GM21528 (cell line): Measurements from ENCODE around the gene MUC4.
"Not testable (repeated sequence)": the region's sequence is repeated elsewhere in the genome, so short reads cannot be mapped to it uniquely, and the experiment has no call there.

Experiments
- ATAC-seq: cut with Tn5 transposase; IDR thresholded peaks from one replicate; pipeline ENCODE4 v1.9.1; 2021; ENCODE audit warnings: mild to moderate bottlenecking, moderate library complexity; ENCODE audit not compliant: unreplicated experiment, low FRiP score

MUC4 gene

DNA sequence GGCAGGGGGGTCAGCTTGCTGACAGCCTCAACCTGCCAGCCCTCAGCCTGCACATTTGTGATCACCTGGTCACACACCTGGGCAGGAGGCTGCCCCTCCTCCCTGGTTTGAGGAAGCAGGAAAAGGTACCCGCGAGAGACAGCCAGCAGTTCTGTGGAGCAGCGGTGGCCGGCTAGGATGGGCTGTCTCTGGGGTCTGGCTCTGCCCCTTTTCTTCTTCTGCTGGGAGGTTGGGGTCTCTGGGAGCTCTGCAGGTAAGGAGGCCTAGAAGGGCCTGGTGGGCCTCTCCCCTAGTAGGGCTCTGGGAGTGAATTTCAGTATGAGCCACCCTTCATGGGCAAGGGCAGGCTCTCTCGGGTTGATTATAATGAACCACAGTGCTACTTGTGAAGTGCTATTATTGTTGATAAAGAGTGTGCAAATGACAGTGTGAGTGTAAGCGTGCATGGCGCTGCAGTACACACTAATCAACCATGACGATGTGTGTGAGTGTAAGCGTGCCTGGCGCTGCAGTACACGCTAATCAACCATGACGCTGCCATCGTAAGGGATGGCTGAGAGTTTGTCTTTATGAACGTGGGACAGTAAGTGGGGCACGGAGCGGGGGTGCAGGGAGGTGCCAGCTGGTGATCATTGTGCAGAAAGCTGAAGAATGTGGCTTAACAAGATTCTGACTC is 90.8 kb downstream of the MUC4 start, which contains the start of gene MUC20:
Gene MUC20, plus strand, starts transcription at position 148 of the 676 bp plus-strand sequence. Its CDS starts 30 bp downstream, at position 178.
- ATAC-seq = not testable (repeated sequence)

DNA sequence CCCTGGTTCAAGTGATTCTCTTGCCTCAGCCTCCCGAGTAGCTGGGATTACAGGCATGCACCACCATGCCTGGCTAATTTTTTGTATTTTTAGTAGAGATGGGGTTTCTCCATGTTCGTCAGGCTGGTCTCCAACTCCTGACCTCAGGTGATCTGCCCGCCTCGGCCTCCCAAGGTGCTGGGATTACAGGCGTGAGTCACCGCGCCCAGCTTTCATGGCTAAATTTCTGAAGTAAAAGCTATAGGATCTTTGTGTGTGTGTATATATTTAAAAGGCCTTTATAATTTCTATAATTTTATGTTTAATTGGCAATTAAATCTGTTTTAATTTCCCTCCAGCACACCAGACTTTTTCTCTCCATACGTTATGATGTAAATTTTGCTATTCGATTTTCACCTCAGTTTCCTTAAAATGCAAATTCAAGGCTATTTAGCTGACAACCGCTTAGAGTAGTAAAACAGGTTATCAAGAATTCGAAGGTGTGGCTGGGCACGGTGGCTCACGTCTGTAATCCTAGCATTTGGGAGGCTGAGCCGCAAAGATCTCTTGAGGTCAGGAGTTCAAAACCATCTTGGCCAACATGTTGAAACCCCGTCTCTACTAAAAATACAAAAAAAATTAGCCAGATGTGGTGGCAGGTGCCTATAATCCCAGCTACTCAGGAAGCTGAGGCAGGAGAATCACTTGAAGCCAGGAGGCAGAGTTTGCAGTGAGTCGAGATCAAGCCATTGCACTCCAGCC is 92.0 kb downstream of the MUC4 start:
- not testable (repeated sequence) for ATAC-seq

DNA sequence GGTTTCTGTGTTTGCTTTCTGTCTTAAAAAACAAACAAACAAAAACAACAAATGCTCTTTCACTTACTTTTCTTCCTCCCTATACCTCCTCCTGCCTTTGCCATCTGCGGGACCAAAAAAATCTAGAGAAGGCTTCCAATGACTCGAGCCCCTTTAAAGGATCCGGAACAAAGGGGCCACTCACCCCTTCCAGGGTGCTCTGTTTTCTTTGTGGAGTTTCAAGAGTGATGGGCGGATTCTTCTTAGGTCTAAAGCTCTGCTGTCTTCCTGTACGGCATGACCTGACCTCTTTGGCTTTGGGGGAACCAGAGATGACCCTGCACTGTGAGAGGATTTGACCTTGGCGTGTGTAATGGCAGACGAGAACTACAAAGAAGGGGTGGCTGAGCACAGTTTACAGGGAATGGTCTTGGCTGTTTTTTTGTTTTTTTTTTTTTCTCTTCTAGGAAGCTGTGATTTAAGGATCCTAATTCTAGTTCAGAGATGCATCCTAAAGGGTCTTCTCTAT is 93.2 kb downstream of the MUC4 start:
- no peak for ATAC-seq

DNA sequence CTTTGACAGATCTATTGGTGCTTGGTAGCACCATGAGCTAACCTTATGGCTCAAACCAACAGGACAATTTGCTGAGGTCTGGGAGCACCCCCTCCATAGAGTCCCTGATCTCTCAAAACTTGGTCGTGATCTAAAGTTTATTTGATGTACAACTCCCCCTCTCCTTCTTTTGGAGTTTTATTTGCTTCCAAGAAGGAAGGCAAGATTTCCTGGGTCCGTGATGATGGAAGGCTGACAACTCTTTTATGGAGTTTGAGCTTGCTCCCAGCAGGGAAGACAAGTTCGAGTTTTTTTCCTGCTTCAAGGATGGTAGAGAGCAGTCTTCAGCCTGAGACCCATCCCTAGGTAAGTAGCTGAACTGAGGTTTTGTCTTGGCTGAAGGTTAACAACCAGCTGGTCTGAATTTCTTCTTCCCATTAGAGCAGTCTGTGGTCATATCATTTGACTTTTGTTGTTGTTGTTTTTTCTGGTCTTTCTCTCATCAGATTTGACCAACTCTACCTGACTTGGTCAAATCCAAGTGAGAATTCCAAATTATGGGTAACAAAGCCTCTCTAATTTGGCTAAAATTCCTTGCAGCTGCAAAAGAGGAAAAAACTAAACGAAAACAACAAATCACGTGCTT is 93.8 kb downstream of the MUC4 start:
- no peak for ATAC-seq

DNA sequence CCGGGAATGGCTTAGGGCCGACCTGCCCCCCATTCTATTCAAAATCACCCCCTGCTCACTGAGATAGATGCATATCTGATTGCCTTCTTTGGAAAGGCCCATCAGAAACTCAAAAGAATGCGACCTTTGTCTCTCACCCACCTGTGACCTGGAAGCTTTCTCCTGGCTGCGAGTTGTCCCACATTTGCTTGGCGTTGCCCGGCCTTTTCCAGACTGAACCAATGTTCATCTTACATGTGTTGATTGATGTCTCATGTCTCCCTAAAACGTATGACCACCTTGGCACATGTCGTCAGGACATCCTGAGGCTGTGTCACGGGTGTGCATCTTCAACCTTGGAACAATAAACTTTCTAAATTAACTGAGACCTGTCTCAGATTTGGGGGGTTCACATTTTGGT is 94.3 kb downstream of the MUC4 start:
- no peak for ATAC-seq

DNA sequence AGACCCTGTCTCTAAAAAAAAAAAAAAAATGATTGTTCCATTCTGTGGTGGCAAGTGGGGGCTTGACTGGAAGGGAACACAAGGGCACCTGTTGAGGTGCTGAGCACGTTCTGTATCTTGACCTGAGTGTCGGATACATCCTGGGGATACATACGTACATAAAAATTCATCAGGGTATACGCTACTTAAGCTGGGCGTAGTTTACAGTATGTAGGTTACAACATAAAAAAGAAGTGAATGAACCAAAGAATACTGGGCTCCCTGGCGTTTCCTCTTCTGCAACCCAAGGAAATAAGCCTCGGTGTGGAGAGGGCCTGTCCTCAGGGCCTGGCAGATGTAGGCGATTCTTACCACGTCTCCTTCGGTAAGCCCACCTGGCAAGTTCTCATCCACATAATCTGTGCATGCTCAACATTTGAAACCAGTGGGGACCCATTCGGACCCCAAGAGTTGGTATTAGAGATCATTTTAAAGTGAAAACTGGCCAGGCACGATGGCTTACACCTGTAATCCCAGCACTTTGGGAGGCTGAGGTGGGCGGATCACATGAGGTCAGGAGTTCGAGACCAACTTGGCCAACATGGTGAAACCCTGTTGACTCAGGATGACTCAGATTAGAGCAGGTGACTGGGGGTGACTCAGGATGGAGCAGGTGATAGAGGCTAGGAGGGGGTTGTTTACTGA is 96.0 kb downstream of the MUC4 start:
- no peak for ATAC-seq

DNA sequence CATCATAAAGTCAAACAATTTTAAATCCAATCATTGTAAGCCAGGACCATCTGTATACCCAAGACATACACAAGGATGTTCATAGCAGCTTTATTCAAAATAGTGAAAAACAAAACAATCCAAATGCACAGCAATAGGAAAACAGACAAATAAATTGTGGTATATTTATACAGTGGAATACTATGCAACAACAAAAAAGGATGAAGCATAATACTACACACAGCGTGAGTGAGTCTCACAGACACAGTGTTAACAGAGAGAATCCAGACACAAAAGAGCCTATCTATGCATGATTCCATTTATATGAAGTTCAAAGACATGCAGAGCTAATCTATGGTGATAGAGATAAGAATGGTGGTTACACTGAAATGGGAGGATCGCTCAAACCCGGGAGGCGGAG is 96.6 kb downstream of the MUC4 start:
- ATAC-seq = no peak

DNA sequence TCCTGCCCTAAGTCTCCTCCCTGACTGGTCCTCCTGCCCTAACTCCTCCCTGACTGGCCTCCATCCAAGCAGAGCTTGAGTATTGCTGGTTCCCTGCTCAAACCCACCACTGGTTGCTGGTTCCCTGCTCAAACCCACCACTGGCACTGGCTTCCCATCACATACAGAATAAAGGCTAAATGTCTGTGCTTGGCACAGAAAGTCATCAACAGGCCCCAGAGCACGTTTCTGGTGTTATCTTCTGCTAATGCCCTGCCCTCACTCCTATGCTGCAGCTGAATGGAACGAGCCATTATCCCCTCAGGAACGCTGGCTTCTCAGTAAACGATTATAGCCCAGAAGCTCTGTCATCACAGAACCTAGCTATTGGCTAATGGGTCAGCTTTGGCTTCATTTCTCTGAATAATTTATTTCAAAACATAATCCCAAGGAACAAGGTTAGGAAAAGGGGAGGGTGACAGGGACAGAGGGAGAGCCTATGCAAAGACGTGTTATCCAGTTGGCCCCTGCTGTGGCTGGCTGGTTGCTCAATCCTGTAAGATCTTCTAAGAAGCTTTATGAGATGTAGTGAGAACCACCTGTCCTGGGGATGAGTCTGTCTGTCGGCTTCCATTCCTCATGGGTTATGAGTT is 97.2 kb downstream of the MUC4 start:
- no peak for ATAC-seq

DNA sequence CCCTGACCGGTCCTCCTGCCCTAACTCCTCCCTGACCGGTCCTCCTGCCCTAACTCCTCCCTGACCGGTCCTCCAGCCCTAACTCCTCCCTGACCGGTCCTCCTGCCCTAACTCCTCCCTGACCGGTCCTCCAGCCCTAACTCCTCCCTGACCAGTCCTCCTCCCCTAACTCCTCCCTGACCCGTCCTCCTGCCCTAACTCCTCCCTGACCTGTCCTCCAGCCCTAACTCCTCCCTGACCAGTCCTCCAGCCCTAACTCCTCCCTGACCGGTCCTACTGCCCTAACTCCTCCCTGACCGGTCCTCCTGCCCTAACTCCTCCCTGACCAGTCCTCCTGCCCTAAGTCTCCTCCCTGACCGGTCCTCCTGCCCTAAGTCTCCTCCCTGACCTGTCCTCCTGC is 98.6 kb downstream of the MUC4 start:
- not testable (repeated sequence) for ATAC-seq

DNA sequence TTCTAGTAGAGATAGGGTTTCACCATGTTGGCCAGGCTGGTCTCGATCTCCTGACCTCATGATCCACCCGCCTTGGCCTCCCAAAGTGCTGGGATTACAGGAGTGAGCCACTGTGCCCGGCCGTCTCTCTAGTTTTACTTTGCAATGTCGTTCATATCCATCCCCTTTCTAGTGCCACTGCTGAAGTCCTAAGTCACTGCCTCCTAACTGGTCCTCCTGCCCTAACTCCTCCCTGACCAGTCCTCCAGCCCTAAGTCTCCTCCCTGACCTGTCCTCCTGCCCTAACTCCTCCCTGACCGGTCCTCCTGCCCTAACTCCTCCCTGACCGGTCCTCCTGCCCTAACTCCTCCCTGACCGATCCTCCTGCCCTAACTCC is 99.2 kb downstream of the MUC4 start:
- not testable (repeated sequence) for ATAC-seq

DNA sequence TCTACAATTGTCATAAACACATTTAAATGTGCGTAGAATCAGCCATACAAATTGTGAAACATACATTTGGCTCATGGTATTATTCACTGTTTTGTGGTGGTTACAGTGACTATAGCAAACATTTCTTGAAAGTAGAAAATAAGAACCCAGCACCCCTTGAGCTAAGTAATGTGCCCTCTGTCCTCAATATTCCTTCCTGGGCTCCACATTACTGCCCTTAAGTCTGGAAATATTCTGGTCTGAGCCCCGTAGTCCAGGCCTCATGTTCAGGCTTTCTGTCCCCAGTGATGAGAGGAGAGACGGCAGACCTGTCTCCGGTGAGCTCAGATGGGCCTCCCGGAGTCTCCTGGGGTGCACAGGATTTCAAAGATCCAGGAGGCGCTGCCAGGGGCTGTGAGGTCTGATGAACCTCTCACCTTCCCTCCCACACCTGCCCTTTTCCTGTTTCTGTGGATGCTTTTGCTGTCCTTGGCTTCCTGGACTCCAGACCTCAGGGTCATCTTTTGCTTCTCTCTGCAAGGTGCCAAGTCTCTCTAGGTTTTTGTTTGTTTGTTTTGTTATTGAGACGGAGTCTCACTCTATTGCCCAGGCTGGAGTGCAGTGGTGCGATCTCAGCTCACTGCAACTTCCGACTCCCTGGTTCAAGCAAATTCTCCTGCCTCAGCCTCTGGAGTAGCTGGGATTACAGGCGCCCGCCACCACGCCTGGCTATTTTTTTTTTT is 99.8 kb downstream of the MUC4 start:
- no peak for ATAC-seq

DNA sequence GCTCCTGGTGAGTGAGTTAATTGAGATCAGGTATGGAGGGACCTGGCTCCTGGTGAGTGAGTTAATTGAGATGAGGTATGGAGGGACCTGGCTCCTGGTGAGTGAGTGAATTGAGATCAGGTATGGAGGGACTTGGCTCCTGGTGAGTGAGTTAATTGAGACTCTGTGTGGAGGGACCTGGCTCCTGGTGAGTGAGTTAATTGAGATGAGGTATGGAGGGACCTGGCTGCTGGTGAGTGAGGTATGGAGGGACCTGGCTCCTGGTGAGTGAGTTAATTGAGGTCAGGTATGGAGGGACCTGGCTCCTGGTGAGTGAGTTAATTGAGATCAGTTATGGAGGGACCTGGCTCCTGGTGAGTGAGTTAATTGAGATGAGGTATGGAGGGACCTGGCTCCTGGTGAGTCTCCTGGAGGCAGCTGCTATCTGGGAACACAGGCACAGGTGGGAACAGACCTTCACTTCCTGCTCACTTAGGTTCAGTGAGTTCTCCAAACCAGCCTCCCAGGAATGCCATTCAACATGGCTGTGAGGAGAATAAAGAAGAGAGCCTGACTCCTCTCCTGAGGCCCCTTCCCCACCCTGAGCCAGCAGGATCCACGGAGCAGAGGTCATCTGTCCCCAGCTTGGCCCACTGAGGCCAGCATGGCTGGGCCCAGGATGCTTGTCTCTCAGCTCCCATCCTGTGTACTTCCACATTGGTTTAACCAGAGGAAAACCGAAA is 100.5 kb downstream of the MUC4 start:
- ATAC-seq = not testable (repeated sequence)

DNA sequence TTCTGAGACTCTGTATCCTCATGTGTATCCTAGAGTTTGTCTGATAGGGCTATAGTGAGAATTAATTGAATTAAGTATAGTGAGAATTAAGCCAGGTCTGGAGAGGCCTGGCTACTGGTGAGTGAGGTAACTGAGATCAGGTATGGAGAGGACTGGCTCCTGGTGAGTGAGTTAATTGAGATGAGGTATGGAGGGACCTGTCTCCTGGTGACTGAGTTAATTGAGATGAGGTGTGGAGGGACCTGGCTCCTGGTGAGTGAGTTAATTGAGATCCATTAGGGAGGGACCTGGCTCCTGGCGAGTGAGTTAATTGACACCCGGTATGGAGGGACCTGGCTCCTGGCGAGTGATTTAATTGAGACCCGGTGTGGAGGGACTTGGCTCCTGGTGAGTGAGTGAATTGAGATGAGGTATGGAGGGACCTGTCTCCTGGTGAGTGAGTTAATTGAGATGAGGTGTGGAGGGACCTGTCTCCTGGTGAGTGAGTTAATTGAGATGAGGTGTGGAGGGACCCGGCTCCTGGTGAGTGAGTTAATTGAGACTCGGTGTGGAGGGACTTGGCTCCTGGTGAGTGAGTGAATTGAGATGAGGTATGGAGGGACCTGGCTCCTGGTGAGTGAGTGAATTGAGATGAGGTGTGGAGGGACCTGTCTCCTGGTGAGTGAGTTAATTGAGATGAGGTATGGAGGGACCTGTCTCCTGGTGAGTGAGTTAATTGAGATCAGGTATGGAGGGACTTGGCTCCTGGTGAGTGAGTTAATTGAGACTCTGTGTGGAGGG is 101.4 kb downstream of the MUC4 start:
- ATAC-seq = not testable (repeated sequence)

DNA sequence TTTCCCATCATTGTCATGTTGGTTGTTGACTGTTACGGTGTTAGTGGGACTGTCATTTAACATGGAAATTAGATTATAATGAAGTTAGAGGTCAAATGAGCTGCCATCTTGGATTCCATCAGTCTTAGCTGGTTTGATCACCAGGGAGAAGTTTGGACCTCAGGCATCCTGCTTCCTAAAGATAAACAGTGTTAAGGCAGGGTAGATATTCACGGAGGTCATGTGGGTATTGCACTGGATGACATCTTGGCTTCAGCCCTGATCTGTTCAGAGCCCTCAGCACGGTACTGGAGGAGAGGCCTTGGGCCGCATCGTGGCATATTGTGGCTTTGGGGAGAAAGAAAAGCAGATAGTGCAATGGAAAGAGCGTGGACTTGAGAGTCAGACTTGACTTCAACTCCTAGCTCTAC is 102.0 kb downstream of the MUC4 start:
- no peak for ATAC-seq

DNA sequence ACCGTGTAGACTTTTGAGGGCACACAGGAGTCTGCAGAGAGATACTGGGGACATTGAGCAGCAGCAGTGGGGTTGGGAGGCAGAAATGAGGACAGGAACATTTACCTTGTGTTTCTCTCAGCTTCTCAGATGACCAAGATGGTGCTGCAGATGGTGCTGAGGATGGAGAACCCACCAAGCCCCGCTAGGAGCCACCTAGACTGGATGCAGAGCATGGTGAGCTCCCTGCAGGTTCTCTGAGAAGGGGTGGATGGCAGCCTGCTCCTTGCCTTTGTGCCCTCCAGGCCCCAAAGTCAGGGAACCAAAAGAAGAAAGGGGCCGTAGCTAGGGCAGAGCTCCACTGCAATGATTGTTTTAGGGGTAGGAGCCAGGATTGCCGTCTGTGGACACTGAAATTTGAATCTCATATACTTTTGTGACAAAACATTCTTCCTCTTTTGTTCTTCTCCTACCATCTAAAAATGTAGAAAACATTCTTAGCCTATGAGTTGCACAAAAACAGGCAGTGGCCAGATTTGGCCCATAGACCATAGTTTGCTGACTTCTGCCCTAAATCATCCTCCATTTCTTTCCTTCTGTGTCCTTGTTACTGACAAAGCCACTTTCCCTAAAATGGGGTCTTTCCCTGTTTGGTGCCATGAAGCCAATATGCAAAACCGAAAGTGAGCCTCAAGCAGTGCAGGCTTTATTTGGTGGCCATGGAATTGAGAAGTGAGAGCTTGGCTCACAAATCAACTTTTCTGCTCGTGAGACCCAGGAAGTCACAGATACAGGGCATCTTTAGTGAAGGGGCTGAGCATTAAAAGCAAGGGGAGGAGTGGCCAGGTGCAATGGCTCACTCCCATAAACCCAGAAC is 102.9 kb downstream of the MUC4 start:
- ATAC-seq = no peak

DNA sequence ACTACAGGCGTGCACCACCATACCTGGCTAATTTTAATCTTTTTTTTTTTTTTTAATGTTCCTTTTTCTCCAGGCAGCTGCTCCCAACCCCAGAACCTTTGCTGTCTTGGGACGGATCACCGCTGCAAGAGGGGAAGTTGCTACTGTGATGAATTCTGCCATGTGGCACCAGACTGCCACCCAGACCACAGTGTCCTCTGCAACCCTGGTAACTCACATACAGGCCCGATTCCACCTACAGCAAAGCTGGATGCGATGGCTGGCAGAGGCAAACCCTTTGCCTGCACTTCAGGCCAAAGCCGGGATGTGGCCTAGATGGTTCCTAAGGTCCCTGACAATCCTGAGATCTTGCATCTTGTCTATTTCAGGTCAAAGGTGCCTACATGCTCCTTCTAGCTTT is 103.7 kb downstream of the MUC4 start:
- no peak for ATAC-seq
